Spleen (tissue), 11 donors: ENCODE data around the gene MRRF. TPM values are rescaled to one million over a fixed set of nuclear protein-coding genes. Genes with fewer than 3 reads are reported as not detected.

Experiments used
- DNase-seq: peaks from one replicate; pipeline ENCODE4 v3.0.0-alpha.2; 2020
- H3K27ac ChIP-seq, 8 donors: fragments of 200-600 bp; sonication (generic) in 7 of 8; 1 replicate in 4 of 8; 2 replicates in 4 of 8; pipeline versions ENCODE4 v1.5.0 to v1.8.0; 2016 to 2021; ENCODE audit warnings: inconsistent platforms in 4 of 8, mild to moderate bottlenecking in 4 of 8, moderate library complexity in 1 of 8
- H3K27me3 ChIP-seq, 7 donors: fragments of 200-600 bp; sonication (generic) in 6 of 7; replicated peaks in 1 of 7; 1 replicate in 4 of 7; 2 replicates in 3 of 7; pipeline versions ENCODE4 v1.5.0 to v1.8.0; 2016 to 2021; ENCODE audit warnings: inconsistent platforms in 3 of 7, mild to moderate bottlenecking in 1 of 7
- H3K36me3 ChIP-seq, 6 donors: fragments of 200-600 bp; sonication (generic) in 5 of 6; 1 replicate in 4 of 6; 2 replicates in 2 of 6; pipeline versions ENCODE4 v1.5.0 to v1.8.0; 2016 to 2021; ENCODE audit warnings: inconsistent platforms in 2 of 6
- H3K4me1 ChIP-seq, 6 donors: fragments of 200-600 bp; sonication (generic) in 5 of 6; 1 replicate in 3 of 6; 2 replicates in 3 of 6; pipeline versions ENCODE4 v1.5.0 to v1.8.0; 2016 to 2021; ENCODE audit warnings: inconsistent platforms in 3 of 6
- H3K4me3 ChIP-seq, 8 donors: fragments of 200-600 bp; sonication (generic) in 7 of 8; 1 replicate in 4 of 8; 2 replicates in 4 of 8; pipeline versions ENCODE4 v1.5.0 to v1.8.0; 2016 to 2021; ENCODE audit warnings: inconsistent platforms in 4 of 8, mild to moderate bottlenecking in 4 of 8, moderate library complexity in 2 of 8
- H3K9me3 ChIP-seq, 8 donors: fragments of 200-600 bp; sonication (generic) in 7 of 8; 1 replicate in 4 of 8; 2 replicates in 4 of 8; pipeline versions ENCODE4 v1.5.0 to v1.8.0; 2016 to 2021; ENCODE audit warnings: inconsistent platforms in 4 of 8
- POLR2A ChIP-seq, 3 donors: fragments of 450-650 bp; IDR thresholded peaks; one replicate each; pipeline ENCODE4 v1.5.1; 2017; ENCODE audit warnings: antibody characterized with exemption in 3 of 3, mild to moderate bottlenecking in 1 of 3
- POLR2AphosphoS5 ChIP-seq, 3 donors: sonication (generic); formaldehyde crosslinking; IDR thresholded peaks; one replicate each; pipeline ENCODE4 v1.5.1; 2017; ENCODE audit warnings: antibody characterized with exemption in 3 of 3
- WGBS, 5 donors: extraction: QIAGEN DNeasy Blood & Tissue Kit in 3 of 5; methylation state at CpG; one replicate each; pipeline versions ENCODE4 v1.1.5 to v1.1.7; 2013 to 2018; 5-methylcytosine and 5-hydroxymethylcytosine counted together
- intact Hi-C: fragments of 100-400 bp; cut with DNase I; formaldehyde crosslinking; loops from one replicate; pipeline ENCODE4 v1.15.0; 2023; ENCODE audit warnings: low total_unique reads
- polyA plus RNA-seq, 3 donors: library from polyadenylated mRNA; stranded (reverse); fragments of 200-250 nt; gene quantifications; one replicate each; pipeline ENCODE4 v1.2.1, GENCODE V29; 2013
- total RNA-seq, 7 donors: library from RNA; depleted of rRNA in 3 of 7; stranded (reverse); fragments of >200 nt in 3 of 7; fragmentation: NEBNext Ultra II Directional in 4 of 7; extraction: Animal tissue kit (Norgen Biotek cat#: 25700) in 4 of 7; gene quantifications; one replicate each; pipeline versions ENCODE4 v1.1.0 to v1.2.1, GENCODE V29; 2016 to 2021
- TF ChIP-seq, protein P1 (sequence below), 11 experiments: fragments of 200-600 bp in 7 of 11; fragments of 450-650 bp in 4 of 11; sonication (generic) in 4 of 11; IDR thresholded peaks in 8 of 11; conservative IDR thresholded peaks in 3 of 11; 1 replicate in 7 of 11; 2 replicates in 4 of 11; pipeline versions ENCODE4 v1.4.0 to v1.8.0; 2016 to 2021; ENCODE audit warnings: antibody characterized with exemption in 11 of 11, inconsistent platforms in 4 of 11, mild to moderate bottlenecking in 1 of 11
- donor health status: healthy with polysubstance abuse.
- donor health status: DM: no; HTN: no; CAD: no; lungs with moderate emphysema.
- donor health status: DM: no; HTN: no; CAD: no.
- donor health status: Bipolar disorder and iron deficiency.
- donor health status: healthy.
- donor health status: DM: no; HTN: no; CAD: no.
- donor health status: DM: yes; HTN: yes; CAD: no.

The MRRF gene
- total and polyA plus RNA-seq, 10 donors = 23.1 to 44.8 (median 38.9) TPM

DNA sequence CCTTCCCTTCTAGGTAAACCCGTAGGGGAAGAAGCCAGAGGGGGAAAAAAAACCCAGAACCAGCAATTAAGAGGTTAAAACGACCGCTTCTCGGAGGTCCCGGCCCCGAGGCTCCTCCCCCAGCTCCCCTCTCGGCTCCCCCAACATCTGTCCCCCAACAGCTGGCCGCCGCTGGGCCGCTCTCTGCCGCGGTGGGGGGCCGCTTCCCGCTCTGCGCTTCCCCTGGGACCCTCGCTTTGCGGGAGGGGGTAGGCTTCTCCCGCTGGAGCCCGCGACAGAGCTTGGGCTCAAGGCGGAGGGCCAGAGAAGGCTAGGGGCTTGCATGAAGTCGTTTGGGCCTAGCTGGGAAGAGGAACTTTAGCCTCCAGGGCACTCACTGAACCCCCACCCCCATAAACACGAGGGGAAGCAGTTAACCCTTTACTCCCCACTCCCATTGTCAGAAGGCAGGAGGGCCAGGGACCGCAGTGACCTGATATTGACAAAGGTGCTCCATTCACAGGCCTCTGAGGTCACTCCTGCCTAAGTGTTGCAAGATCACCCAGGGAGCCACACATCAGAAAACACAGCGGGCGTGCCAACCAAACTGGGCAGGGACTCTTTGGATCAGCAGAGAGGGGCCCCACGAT lies 43.4 kb upstream of the MRRF start:
- TF ChIP-seq POLR2AphosphoS5 (IDR thresholded peaks at IDR 0.05) (no peak), POLR2A (IDR thresholded peaks at IDR 0.05) (no peak)
- TF ChIP-seq, protein P1, sequence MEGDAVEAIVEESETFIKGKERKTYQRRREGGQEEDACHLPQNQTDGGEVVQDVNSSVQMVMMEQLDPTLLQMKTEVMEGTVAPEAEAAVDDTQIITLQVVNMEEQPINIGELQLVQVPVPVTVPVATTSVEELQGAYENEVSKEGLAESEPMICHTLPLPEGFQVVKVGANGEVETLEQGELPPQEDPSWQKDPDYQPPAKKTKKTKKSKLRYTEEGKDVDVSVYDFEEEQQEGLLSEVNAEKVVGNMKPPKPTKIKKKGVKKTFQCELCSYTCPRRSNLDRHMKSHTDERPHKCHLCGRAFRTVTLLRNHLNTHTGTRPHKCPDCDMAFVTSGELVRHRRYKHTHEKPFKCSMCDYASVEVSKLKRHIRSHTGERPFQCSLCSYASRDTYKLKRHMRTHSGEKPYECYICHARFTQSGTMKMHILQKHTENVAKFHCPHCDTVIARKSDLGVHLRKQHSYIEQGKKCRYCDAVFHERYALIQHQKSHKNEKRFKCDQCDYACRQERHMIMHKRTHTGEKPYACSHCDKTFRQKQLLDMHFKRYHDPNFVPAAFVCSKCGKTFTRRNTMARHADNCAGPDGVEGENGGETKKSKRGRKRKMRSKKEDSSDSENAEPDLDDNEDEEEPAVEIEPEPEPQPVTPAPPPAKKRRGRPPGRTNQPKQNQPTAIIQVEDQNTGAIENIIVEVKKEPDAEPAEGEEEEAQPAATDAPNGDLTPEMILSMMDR (IDR thresholded peaks at IDR 0.05 in 8 of 11, conservative IDR thresholded peaks at IDR 0.05 in 3 of 11) = no peak
- WGBS, 5 donors = 23 to 32% (median 30%) methylated on average over 20 to 27 of the region's 27 CpGs

DNA sequence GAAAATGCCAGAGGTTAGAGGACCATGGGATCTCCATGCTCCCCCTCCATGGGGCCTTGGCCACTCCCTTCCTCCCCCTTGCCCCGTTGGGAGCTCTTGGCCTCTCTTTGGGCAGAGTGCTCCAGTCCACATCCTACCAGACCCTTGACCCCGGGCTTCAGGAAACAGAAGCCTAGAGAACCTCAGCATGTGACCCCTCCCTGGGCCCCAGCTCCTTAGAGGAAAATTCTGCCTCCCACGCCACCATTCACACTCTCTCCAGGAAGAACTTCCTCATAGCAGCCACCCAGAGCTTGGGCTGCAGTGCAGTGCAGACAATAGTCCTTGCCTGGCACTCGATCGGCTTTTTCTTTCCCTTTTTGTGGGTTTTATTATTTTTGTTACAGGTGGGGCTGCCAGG lies 41.9 kb upstream of the MRRF start:
- intact Hi-C loops = no loop called here
- no peak for DNase-seq
- Histone ChIP-seq H3K27ac (no peak overlapping the region), H3K36me3 (no peaks in the 10 kb centered on the region), H3K4me1 (peaks cover 12 to 52% (median 34%) of the 10 kb centered on the region in 6 donors), H3K27me3 (peaks cover 4 to 100% (median 64%) of the 10 kb centered on the region in 7 donors), H3K9me3 (no peaks in the 10 kb centered on the region), H3K4me3 (no peak overlapping the region)
- WGBS, 5 donors = 12 to 21% (median 15%) methylated on average over 5 of the region's 5 CpGs
- TF ChIP-seq POLR2A (IDR thresholded peaks at IDR 0.05) = no peak
- TF ChIP-seq, protein P1 (IDR thresholded peaks at IDR 0.05 in 8 of 11, conservative IDR thresholded peaks at IDR 0.05 in 3 of 11) = no peak
- TF ChIP-seq POLR2AphosphoS5 (IDR thresholded peaks at IDR 0.05) = no peak

More for the DNA sequence above, 43.4 kb upstream of the MRRF start:
- no peak overlapping the region for H3K27ac ChIP-seq
- H3K27me3 ChIP-seq = peaks cover 0 to 100% (median 62%) of the 10 kb centered on the region in 7 donors
- H3K9me3 ChIP-seq = no peaks in the 10 kb centered on the region
- H3K4me1 ChIP-seq = peaks cover 12 to 37% (median 26%) of the 10 kb centered on the region in 6 donors
- intact Hi-C loops = no loop called here
- no peaks in the 10 kb centered on the region for H3K36me3 ChIP-seq
- no peak for DNase-seq
- no peak overlapping the region for H3K4me3 ChIP-seq

DNA sequence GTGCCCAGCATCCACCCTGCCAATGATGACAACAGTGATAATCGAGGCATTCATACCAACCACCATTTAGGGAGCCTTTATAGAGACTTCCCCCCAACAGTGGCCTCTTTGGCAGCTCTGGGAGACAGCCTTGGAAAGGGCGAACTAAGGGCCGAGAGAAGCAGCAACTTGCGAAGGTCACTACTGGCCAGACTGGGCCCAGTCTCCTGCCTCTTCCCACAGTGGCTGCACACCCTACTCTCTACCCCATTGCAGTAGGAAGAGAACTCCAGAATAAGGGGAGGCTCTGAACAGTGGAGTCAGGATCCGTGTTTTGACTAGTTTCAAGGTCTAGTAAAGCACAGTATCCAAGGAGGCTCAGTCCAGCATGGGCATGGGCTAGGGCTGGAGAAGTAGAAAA lies 41.2 kb upstream of the MRRF start:
- H3K4me1 ChIP-seq = peaks cover 16 to 57% (median 39%) of the 10 kb centered on the region in 6 donors
- H3K36me3 ChIP-seq = no peaks in the 10 kb centered on the region
- intact Hi-C loops = no loop called here
- peaks cover 4 to 100% (median 64%) of the 10 kb centered on the region in 7 donors for H3K27me3 ChIP-seq
- H3K27ac ChIP-seq = no peak overlapping the region
- TF ChIP-seq, protein P1 (IDR thresholded peaks at IDR 0.05 in 8 of 11, conservative IDR thresholded peaks at IDR 0.05 in 3 of 11) = no peak
- TF ChIP-seq POLR2A (IDR thresholded peaks at IDR 0.05) = no peak
- no peak for TF ChIP-seq POLR2AphosphoS5 (IDR thresholded peaks at IDR 0.05)
- no peaks in the 10 kb centered on the region for H3K9me3 ChIP-seq
- H3K4me3 ChIP-seq = no peak overlapping the region
- 79 to 91% (median 90%) methylated on average over 5 of the region's 5 CpGs for WGBS, 5 donors
- DNase-seq = no peak

DNA sequence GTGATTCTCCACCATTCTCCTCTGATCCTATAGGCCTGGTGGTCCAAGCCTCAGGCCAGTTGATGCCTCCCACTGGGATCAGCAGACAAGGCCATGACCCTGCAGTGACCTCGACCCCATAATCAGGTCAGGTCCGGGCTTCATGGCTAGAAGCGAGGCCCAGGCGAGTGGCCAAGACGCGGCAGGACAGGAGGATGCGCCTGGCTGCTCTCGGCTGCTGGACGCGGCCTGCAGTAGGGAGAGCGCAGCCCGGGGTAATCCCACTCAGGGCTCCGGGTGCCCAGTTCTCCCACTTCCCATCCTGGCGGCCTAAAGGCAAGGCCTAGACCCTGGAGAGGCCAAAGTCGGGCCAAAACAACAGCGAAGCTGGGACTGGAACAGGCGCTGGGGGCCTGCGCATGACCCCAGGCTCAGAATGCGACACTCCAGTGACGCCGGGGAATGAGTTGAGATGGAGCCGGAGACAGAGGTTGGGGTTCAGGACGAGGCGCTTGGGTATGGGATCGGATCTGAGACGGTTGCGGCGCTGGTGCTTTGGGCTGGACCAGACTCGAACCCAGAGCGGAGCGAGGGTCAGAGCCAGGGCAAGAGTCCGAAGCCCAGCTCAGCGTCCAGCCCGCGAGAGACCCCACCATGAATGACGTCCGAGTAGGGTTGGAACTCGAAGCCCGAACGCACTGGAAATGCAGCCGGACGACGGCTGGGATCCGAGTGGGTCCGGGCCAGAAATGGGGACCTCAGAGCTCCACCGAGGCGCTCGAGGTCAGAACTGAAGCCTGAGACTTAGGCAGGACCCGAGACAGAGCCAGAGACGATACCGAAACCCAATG lies 39.2 kb upstream of the MRRF start:
- peaks cover 4 to 100% (median 60%) of the 10 kb centered on the region in 7 donors for H3K27me3 ChIP-seq
- peaks cover 4 to 44% (median 24%) of the 10 kb centered on the region in 6 donors for H3K4me1 ChIP-seq
- WGBS, 5 donors = 63 to 85% (median 70%) methylated on average over 49 to 51 of the region's 51 CpGs
- TF ChIP-seq POLR2AphosphoS5 (IDR thresholded peaks at IDR 0.05) = no peak
- TF ChIP-seq, protein P1 (IDR thresholded peaks at IDR 0.05 in 8 of 11, conservative IDR thresholded peaks at IDR 0.05 in 3 of 11) = no peak
- TF ChIP-seq POLR2A (IDR thresholded peaks at IDR 0.05) = no peak
- H3K4me3 ChIP-seq = peak overlapping the region in 2 of 8 donors; percentile 0 to 5
- DNase-seq = no peak
- H3K9me3 ChIP-seq = no peaks in the 10 kb centered on the region
- H3K27ac ChIP-seq = no peak overlapping the region
- H3K36me3 ChIP-seq = no peaks in the 10 kb centered on the region
- intact Hi-C loops = no loop called here
